ENCODE measurements around the gene HDHD3. TPM values are rescaled to one million over a fixed set of nuclear protein-coding genes. Genes with fewer than 3 reads are reported as not detected.
A peak's percentile ranks its signal among the peaks of the same experiment; 100 is the strongest.
"Not testable (repeated sequence)": the region's sequence is repeated elsewhere in the genome, so short reads cannot be mapped to it uniquely, and the experiment has no call there.

HDHD3 gene
- total RNA-seq, 2 experiments from 2014 or later, result 16.0 to 18.1 TPM

DNA sequence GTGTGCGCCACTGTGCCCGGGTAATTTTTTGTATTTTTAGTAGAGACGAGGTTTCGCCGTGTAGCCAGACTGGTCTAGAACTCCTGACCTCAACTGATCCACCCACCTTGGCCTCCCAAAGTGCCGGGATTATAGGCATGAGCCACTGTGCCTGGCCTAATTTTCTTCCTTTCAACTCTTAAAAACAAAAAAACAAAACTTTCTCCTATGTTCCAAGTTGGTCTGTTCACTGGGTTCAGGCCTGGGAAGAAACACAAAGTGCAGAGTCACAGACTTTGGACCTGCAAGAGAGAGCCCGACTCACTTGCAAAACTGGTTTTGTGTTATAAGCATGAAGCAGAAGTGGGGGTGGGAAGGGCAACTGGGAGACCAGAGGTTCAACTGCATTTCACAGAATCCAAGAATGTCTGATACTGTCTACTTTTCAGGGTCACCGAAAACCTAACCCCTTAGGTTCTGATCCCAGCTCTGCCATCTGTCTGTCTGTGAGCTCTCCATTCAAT is 5.2 kb upstream of the HDHD3 start:
- intact Hi-C loops (cut with micrococcal nuclease; ENCODE audit: unreplicated experiment), result no loop called here
- no peak for TF ChIP-seq EZH2phosphoT487 (IDR thresholded peaks at IDR 0.05; ENCODE audit: borderline replicate concordance, low read depth, low read length)
- TF ChIP-seq, protein P1, sequence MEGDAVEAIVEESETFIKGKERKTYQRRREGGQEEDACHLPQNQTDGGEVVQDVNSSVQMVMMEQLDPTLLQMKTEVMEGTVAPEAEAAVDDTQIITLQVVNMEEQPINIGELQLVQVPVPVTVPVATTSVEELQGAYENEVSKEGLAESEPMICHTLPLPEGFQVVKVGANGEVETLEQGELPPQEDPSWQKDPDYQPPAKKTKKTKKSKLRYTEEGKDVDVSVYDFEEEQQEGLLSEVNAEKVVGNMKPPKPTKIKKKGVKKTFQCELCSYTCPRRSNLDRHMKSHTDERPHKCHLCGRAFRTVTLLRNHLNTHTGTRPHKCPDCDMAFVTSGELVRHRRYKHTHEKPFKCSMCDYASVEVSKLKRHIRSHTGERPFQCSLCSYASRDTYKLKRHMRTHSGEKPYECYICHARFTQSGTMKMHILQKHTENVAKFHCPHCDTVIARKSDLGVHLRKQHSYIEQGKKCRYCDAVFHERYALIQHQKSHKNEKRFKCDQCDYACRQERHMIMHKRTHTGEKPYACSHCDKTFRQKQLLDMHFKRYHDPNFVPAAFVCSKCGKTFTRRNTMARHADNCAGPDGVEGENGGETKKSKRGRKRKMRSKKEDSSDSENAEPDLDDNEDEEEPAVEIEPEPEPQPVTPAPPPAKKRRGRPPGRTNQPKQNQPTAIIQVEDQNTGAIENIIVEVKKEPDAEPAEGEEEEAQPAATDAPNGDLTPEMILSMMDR (conservative IDR thresholded peaks at IDR 0.05; ENCODE audit: low read length), result no peak
- no peaks in the 10 kb centered on the region for H3K36me3 ChIP-seq (ENCODE audit: insufficient read depth, low read length)
- no peak overlapping the region for H3K4me2 ChIP-seq (ENCODE audit: low read length)
- no peaks in the 10 kb centered on the region for H3K9me3 ChIP-seq (ENCODE audit: low read length)
- no peak overlapping the region for H3K4me3 ChIP-seq (ENCODE audit: low read depth, low read length, poor library complexity, severe bottlenecking)
- peaks cover 14% of the 10 kb centered on the region for H3K4me1 ChIP-seq (ENCODE audit: insufficient read depth, low read length, poor library complexity, severe bottlenecking)
- no TSS peak for BruUV-seq (replicated peaks)
- no peaks in the 10 kb centered on the region for H4K20me1 ChIP-seq (ENCODE audit: insufficient read depth, low read length)
- H3K9me2 ChIP-seq (ENCODE audit: insufficient read depth, low read length), result no peaks in the 10 kb centered on the region
- ChIA-PET POLR2A (interaction anchor here (0.5 to 0.6 kb wide), 2 partner anchors 107 to 1770 kb away, joined by 3 read pairs; partner anchors contain the start of genes CDC26 and PRPF4), CTCF (ENCODE audit: unreplicated experiment) (no interaction called here)
- no peak overlapping the region for H3K27ac ChIP-seq (ENCODE audit: low read depth, low read length, poor library complexity, severe bottlenecking)
- H2AFZ ChIP-seq (ENCODE audit: low read length), result no peak overlapping the region
- H3K79me2 ChIP-seq (ENCODE audit: insufficient read depth, low read depth, low read length), result no peaks in the 10 kb centered on the region
- no peak for DNase-seq (ENCODE audit: low spot score)

DNA sequence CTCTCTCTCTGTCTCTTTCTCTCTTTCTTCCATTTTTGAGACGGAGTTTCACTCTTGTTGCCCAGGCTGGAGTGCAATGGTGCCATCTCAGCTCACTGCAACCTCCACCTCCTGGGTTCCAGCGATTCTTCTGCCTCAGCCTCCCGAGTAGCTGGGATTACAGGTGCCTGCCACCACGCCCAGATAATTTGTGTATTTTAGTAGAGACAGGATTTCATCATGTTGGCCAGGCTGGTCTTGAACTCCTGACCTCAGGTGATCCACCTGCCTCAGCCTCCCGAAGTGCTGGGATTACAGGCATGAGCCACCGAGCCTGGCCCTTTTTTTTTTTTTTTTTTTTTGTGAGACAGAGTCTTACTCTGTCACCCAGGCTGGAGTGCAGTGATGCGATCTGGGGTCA is 4.7 kb upstream of the HDHD3 start:
- DNase-seq (ENCODE audit: low spot score); CTCF ChIA-PET (ENCODE audit: unreplicated experiment); H3K4me3 ChIP-seq (ENCODE audit: low read depth, low read length, poor library complexity, severe bottlenecking); intact Hi-C loops (cut with micrococcal nuclease; ENCODE audit: unreplicated experiment); H3K9me2 ChIP-seq (ENCODE audit: insufficient read depth, low read length); H3K79me2 ChIP-seq (ENCODE audit: insufficient read depth, low read depth, low read length); H3K4me2 ChIP-seq (ENCODE audit: low read length); H3K9me3 ChIP-seq (ENCODE audit: low read length); H3K36me3 ChIP-seq (ENCODE audit: insufficient read depth, low read length); H3K27ac ChIP-seq (ENCODE audit: low read depth, low read length, poor library complexity, severe bottlenecking); H4K20me1 ChIP-seq (ENCODE audit: insufficient read depth, low read length); BruUV-seq (replicated peaks); H2AFZ ChIP-seq (ENCODE audit: low read length): not testable (repeated sequence)
- peaks cover 15% of the 10 kb centered on the region for H3K4me1 ChIP-seq (ENCODE audit: insufficient read depth, low read length, poor library complexity, severe bottlenecking)
- POLR2A ChIA-PET, result interaction anchor here (0.6 kb wide), 1 partner anchor 1770 kb away, joined by 3 read pairs; no protein-coding TSS in a partner anchor

DNA sequence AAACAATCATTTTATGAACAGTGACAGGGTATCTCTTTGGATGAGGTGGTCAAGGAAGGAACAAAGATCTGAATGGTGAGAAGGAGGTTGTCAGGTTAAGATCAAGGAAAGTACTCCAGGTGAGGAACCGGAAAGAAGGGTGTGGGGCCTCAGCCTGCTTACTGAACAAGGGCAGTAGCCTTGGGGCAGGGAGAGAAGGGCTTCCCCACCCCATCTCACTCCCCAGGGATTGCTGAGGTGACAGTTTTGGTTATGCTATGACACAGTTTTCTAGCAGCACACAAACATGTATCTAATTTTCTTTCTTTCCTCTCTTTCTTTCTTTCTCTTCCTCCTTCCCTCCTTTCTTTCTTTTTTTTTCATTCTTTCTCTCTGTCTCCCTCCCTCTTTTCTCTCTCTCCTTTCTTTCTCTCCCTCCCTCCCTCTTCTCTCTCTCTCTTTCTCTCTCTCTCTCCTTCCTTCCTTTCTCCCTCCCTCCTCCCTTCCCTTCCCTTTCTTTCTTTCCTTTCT is 4.1 kb upstream of the HDHD3 start:
- no peaks in the 10 kb centered on the region for H3K9me2 ChIP-seq (ENCODE audit: insufficient read depth, low read length)
- TF ChIP-seq, protein P1 (conservative IDR thresholded peaks at IDR 0.05; ENCODE audit: low read length), result no peak
- TF ChIP-seq EZH2phosphoT487 (IDR thresholded peaks at IDR 0.05; ENCODE audit: borderline replicate concordance, low read depth, low read length), result no peak
- peak overlapping the region; percentile 90 for H2AFZ ChIP-seq (ENCODE audit: low read length)
- no peak overlapping the region for H3K27ac ChIP-seq (ENCODE audit: low read depth, low read length, poor library complexity, severe bottlenecking)
- H3K36me3 ChIP-seq (ENCODE audit: insufficient read depth, low read length), result no peaks in the 10 kb centered on the region
- ChIA-PET CTCF (ENCODE audit: unreplicated experiment) (no interaction called here), POLR2A (no interaction called here)
- DNase-seq (ENCODE audit: low spot score), result peak; percentile 58
- peaks cover 17% of the 10 kb centered on the region for H3K4me1 ChIP-seq (ENCODE audit: insufficient read depth, low read length, poor library complexity, severe bottlenecking)
- intact Hi-C loops (cut with micrococcal nuclease; ENCODE audit: unreplicated experiment), result no loop called here
- H3K9me3 ChIP-seq (ENCODE audit: low read length), result no peaks in the 10 kb centered on the region
- no peaks in the 10 kb centered on the region for H3K79me2 ChIP-seq (ENCODE audit: insufficient read depth, low read depth, low read length)
- H3K4me3 ChIP-seq (ENCODE audit: low read depth, low read length, poor library complexity, severe bottlenecking), result no peak overlapping the region
- BruUV-seq (replicated peaks), result no TSS peak
- no peaks in the 10 kb centered on the region for H4K20me1 ChIP-seq (ENCODE audit: insufficient read depth, low read length)
- H3K4me2 ChIP-seq (ENCODE audit: low read length), result peak overlapping the region; percentile 54

DNA sequence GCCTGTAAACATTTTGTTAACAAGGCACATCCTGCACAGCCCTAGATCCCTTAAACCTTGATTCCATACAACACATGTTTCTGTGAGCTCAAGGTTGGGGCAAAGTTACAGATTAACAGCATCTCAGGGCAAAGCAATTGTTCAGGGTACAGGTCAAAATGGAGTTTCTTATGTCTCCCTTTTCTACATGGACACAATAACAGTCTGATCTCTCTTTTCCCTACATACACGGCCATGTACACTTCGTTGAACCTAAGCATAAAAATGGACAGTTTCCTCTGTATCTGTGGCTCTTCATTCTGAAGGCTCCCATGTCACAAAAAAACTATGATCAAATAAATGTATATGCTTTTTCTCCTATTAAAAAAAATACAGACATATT is 3.0 kb upstream of the HDHD3 start:
- intact Hi-C loops (cut with micrococcal nuclease; ENCODE audit: unreplicated experiment), result not testable (repeated sequence)

DNA sequence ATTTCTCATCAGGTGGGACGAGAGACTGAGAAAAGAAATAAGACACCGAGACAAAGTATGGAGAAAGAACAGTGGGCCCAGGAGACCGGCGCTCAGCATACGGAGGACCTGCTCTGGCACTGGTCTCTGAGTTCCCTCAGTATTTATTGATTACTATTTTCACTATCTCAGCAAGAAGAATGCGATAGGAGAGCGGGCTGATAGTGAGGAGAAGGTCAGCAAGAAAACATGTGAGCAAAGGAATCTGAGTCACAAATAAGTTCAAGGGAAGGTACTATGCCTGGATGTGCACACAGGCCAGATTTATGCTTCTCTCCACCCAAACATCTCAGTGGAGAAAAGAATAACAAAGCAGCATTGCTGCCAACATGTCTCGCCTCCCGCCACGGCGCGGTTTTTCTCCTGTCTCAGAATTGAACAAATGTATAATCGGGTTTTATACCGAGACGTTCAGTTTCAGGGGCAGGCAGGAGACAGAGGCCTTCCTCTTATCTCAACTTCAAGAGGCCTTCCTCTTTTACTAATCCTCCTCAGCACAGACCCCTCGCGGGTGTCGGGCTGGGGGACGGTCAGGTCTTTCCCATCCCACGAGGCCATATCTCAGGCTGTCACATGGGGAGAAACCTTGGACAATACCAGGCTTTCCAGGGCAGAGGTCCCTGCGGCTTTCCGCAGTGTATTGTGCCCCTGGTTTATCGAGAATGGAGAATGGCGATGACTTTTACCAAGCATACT is 2.5 kb upstream of the HDHD3 start:
- H3K36me3 ChIP-seq (ENCODE audit: insufficient read depth, low read length); H3K9me3 ChIP-seq (ENCODE audit: low read length); H2AFZ ChIP-seq (ENCODE audit: low read length); H3K4me3 ChIP-seq (ENCODE audit: low read depth, low read length, poor library complexity, severe bottlenecking); H4K20me1 ChIP-seq (ENCODE audit: insufficient read depth, low read length); H3K27ac ChIP-seq (ENCODE audit: low read depth, low read length, poor library complexity, severe bottlenecking); POLR2A ChIA-PET; BruUV-seq (replicated peaks); CTCF ChIA-PET (ENCODE audit: unreplicated experiment); intact Hi-C loops (cut with micrococcal nuclease; ENCODE audit: unreplicated experiment); H3K4me2 ChIP-seq (ENCODE audit: low read length); H3K9me2 ChIP-seq (ENCODE audit: insufficient read depth, low read length); H3K79me2 ChIP-seq (ENCODE audit: insufficient read depth, low read depth, low read length); DNase-seq (ENCODE audit: low spot score): not testable (repeated sequence)
- H3K4me1 ChIP-seq (ENCODE audit: insufficient read depth, low read length, poor library complexity, severe bottlenecking), result peaks cover 22% of the 10 kb centered on the region

More for the DNA sequence above, 3.0 kb upstream of the HDHD3 start:
- H3K4me3 ChIP-seq (ENCODE audit: low read depth, low read length, poor library complexity, severe bottlenecking); BruUV-seq (replicated peaks); CTCF ChIA-PET (ENCODE audit: unreplicated experiment); H3K36me3 ChIP-seq (ENCODE audit: insufficient read depth, low read length); H3K27ac ChIP-seq (ENCODE audit: low read depth, low read length, poor library complexity, severe bottlenecking); H3K9me3 ChIP-seq (ENCODE audit: low read length); H3K79me2 ChIP-seq (ENCODE audit: insufficient read depth, low read depth, low read length); H4K20me1 ChIP-seq (ENCODE audit: insufficient read depth, low read length); DNase-seq (ENCODE audit: low spot score); H3K9me2 ChIP-seq (ENCODE audit: insufficient read depth, low read length); H3K4me2 ChIP-seq (ENCODE audit: low read length); POLR2A ChIA-PET: not testable (repeated sequence)
- H2AFZ ChIP-seq (ENCODE audit: low read length), result peak overlapping the region; percentile 90; the same call in 1 of the 2 replicates
- peaks cover 22% of the 10 kb centered on the region for H3K4me1 ChIP-seq (ENCODE audit: insufficient read depth, low read length, poor library complexity, severe bottlenecking)

Measured in OCI-LY7 (cell line).